OCI-LY7 (cell line): ENCODE measurements around the gene KCNK7. TPM values are rescaled to one million over a fixed set of nuclear protein-coding genes. Genes with fewer than 3 reads are reported as not detected.

Experiments
- BruUV-seq: library from RNA; stranded (reverse); fragments of 400-500 nt; replicated peaks from 2 replicates; lab custom pipeline; 2021; lab: Mats Ljungman, UMichigan
- CTCF ChIA-PET: fragments of 300-600 bp; sonication (Branson Sonifier 250); formaldehyde crosslinking; loops from one replicate; lab custom pipeline; 2022; ENCODE audit warnings: antibody characterized with exemption; ENCODE audit not compliant: unreplicated experiment; lab: Charles Lee
- POLR2A ChIA-PET: fragments of 300-600 bp; sonication (Branson Sonifier 250); formaldehyde crosslinking; loops from one replicate; lab custom pipeline; 2022; ENCODE audit warnings: antibody characterized with exemption; lab: Charles Lee
- DNase-seq: peaks from one replicate; pipeline ENCODE4 v3.0.0-alpha.2; 2015; ENCODE audit warnings: low spot score
- H2AFZ ChIP-seq: fragments of 200-600 bp; sonication (generic), shearing (Covaris generic); 2 replicates; pipeline ENCODE4 v1.6.1; 2014; ENCODE audit warnings: mild to moderate bottlenecking, antibody characterized with exemption, low read length, moderate library complexity
- H3K27ac ChIP-seq: fragments of 200-600 bp; sonication (generic); 2 replicates; pipeline ENCODE4 v1.5.1; 2014; ENCODE audit warnings: mixed run types, low read depth, mild to moderate bottlenecking, moderate library complexity, low read length, inconsistent platforms; ENCODE audit not compliant: poor library complexity, severe bottlenecking
- H3K36me3 ChIP-seq: fragments of 200-600 bp; sonication (generic); 2 replicates; pipeline ENCODE4 v1.6.1; 2014; ENCODE audit warnings: mild to moderate bottlenecking, antibody characterized with exemption, low read length, moderate library complexity, mixed read lengths; ENCODE audit not compliant: insufficient read depth
- H3K4me1 ChIP-seq: fragments of 200-600 bp; sonication (generic); 2 replicates; pipeline ENCODE4 v1.5.1; 2014; ENCODE audit warnings: mild to moderate bottlenecking, low read length; ENCODE audit not compliant: insufficient read depth, poor library complexity, severe bottlenecking
- H3K4me2 ChIP-seq: fragments of 200-600 bp; sonication (generic); 2 replicates; pipeline ENCODE4 v1.6.1; 2014; ENCODE audit warnings: mild to moderate bottlenecking, low read length
- H3K4me3 ChIP-seq: fragments of 200-600 bp; sonication (generic); 2 replicates; pipeline ENCODE4 v1.5.1; 2014; ENCODE audit warnings: mild to moderate bottlenecking, low read depth, low read length; ENCODE audit not compliant: poor library complexity, severe bottlenecking
- H3K79me2 ChIP-seq: fragments of 200-600 bp; sonication (generic); 2 replicates; pipeline ENCODE4 v1.6.1; 2016; ENCODE audit warnings: low read depth, mild to moderate bottlenecking, low read length, moderate library complexity, mixed read lengths; ENCODE audit not compliant: insufficient read depth
- H3K9me2 ChIP-seq: fragments of 200-600 bp; sonication (generic); 2 replicates; pipeline ENCODE4 v1.6.1; 2016; ENCODE audit warnings: mild to moderate bottlenecking, low read length, mixed read lengths; ENCODE audit not compliant: insufficient read depth
- H3K9me3 ChIP-seq: fragments of 200-600 bp; sonication (generic); 2 replicates; pipeline ENCODE4 v1.6.1; 2014; ENCODE audit warnings: mild to moderate bottlenecking, mixed run types, low read length, mixed read lengths
- H4K20me1 ChIP-seq: fragments of 200-600 bp; sonication (generic); 2 replicates; pipeline ENCODE4 v1.6.1; 2014; ENCODE audit warnings: mild to moderate bottlenecking, antibody characterized with exemption, low read length, moderate library complexity, mixed read lengths; ENCODE audit not compliant: insufficient read depth
- EZH2phosphoT487 ChIP-seq: fragments of 200-600 bp; sonication (generic); IDR thresholded peaks from 2 replicates; pipeline ENCODE4 v1.6.1; 2018; ENCODE audit warnings: low read depth, borderline replicate concordance, mild to moderate bottlenecking, mixed run types, antibody characterized with exemption, low read length, moderate library complexity, mixed read lengths
- intact Hi-C: fragments of 100-400 bp; cut with micrococcal nuclease; formaldehyde crosslinking; loops from one replicate; pipeline ENCODE4 v1.10.0; 2022; ENCODE audit not compliant: unreplicated experiment
- total RNA-seq, 2 experiments: library from RNA; depleted of rRNA in 1 of 2; stranded (reverse); fragments of >200 nt in 1 of 2; shearing (Covaris generic) in 1 of 2; gene quantifications; 2 replicates each; pipeline ENCODE4 v1.2.3, GENCODE V29; 2014 to 2022
- TF ChIP-seq, protein P1 (sequence below): fragments of 200-600 bp; sonication (generic); conservative IDR thresholded peaks from 2 replicates; pipeline ENCODE4 v1.5.1; 2014; ENCODE audit warnings: mild to moderate bottlenecking, antibody characterized with exemption, low read length, moderate library complexity, mixed read lengths

The KCNK7 gene
- total RNA-seq, 2 experiments from 2014 or later = 0.68 to 1.4 TPM

DNA sequence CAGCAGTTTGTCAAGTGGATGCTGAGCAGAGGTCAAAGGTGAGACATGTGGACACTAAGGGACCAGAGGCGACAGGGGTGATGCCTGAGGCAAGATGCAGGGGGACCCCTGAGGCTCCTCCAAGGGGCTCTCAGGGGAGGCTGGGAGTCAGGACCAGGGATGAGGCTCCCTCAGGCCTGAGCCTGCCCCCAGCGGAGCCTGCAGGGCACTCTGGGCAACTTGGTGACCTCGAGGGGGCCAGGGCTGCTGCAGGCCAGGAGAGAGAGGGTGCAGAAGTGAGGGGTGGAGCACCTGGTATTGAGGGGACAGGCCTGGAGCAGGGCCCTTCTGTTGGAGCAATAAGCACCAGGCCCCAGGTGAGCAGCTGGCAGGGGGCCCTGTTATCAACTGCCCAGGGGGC is 13.7 kb downstream of the KCNK7 start:
- H3K4me2 ChIP-seq = no peak overlapping the region
- no peaks in the 10 kb centered on the region for H3K9me3 ChIP-seq
- no peak overlapping the region for H3K27ac ChIP-seq
- H3K9me2 ChIP-seq = no peaks in the 10 kb centered on the region
- ChIA-PET CTCF (no interaction called here), POLR2A (no interaction called here)
- no TSS peak for BruUV-seq
- H4K20me1 ChIP-seq = no peaks in the 10 kb centered on the region
- peaks cover 18% of the 10 kb centered on the region for H3K4me1 ChIP-seq
- H2AFZ ChIP-seq = no peak overlapping the region
- H3K36me3 ChIP-seq = peaks cover 35% of the 10 kb centered on the region
- H3K79me2 ChIP-seq = peaks cover under 1% of the 10 kb centered on the region; the same call in 1 of the 2 replicates
- DNase-seq = no peak
- TF ChIP-seq, protein P1, sequence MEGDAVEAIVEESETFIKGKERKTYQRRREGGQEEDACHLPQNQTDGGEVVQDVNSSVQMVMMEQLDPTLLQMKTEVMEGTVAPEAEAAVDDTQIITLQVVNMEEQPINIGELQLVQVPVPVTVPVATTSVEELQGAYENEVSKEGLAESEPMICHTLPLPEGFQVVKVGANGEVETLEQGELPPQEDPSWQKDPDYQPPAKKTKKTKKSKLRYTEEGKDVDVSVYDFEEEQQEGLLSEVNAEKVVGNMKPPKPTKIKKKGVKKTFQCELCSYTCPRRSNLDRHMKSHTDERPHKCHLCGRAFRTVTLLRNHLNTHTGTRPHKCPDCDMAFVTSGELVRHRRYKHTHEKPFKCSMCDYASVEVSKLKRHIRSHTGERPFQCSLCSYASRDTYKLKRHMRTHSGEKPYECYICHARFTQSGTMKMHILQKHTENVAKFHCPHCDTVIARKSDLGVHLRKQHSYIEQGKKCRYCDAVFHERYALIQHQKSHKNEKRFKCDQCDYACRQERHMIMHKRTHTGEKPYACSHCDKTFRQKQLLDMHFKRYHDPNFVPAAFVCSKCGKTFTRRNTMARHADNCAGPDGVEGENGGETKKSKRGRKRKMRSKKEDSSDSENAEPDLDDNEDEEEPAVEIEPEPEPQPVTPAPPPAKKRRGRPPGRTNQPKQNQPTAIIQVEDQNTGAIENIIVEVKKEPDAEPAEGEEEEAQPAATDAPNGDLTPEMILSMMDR = no peak
- no peak for TF ChIP-seq EZH2phosphoT487
- intact Hi-C loops = no loop called here
- no peak overlapping the region for H3K4me3 ChIP-seq

DNA sequence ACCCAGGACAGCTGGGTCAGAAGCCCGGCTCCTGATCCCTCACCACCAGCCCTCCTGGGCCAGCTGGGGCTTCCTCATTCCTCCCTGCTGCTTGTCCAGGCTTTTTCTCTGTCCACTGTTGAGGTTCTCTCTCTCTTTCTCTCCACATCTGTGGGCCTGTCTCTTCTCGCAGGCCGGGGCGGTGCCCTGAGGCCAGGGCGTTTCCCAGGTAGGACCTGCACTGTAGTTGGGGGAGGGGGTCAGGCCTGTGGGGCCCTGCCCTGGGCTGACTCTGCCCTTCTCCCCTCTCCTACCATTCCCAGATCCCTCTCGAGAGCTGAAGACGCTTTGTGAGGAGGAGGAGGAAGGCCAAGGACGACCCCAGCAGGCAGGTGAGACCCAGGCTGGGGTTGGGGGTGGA is 14.8 kb downstream of the KCNK7 start:
- peaks cover 20% of the 10 kb centered on the region for H3K4me1 ChIP-seq
- no TSS peak for BruUV-seq
- POLR2A ChIA-PET = no interaction called here
- no peak overlapping the region for H3K4me2 ChIP-seq
- no peak for TF ChIP-seq EZH2phosphoT487
- TF ChIP-seq, protein P1 = no peak
- intact Hi-C loops = no loop called here
- H3K9me2 ChIP-seq = no peaks in the 10 kb centered on the region
- peaks cover 9% of the 10 kb centered on the region; the same call in 1 of the 2 replicates for H3K79me2 ChIP-seq
- H3K9me3 ChIP-seq = no peaks in the 10 kb centered on the region
- H3K4me3 ChIP-seq = no peak overlapping the region
- no peak for DNase-seq
- CTCF ChIA-PET = no interaction called here
- H4K20me1 ChIP-seq = no peaks in the 10 kb centered on the region
- no peak overlapping the region for H2AFZ ChIP-seq
- H3K36me3 ChIP-seq = peaks cover 26% of the 10 kb centered on the region
- no peak overlapping the region for H3K27ac ChIP-seq

DNA sequence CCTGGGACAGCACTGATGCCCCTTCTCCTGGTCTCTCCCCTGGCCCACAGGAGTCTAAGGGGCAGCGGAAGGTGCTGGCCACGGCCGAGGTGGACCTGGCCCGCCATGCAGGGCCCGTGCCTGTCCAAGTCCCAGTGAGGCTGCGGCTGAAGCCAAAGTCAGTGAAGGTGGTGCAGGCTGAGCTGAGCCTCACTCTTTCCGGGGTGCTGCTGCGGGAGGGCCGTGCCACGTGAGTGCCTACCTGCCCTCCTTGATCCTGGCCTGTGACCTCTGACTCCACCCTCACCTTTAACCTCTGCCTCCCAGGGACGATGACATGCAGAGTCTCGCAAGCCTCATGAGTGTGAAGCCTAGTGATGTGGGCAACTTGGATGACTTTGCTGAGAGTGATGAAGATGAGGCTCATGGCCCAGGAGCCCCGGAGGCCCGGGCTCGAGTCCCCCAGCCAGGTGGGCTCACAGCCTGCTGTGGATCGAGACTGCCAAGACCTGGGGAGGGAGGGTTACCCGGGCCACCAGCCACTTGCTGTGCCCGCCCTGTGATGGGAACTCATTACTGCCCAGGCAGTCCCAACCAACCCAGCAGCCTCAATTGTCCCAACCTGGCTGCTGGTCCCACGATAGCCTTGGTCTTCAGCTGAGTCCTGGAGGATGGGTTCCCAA is 15.4 kb downstream of the KCNK7 start:
- no peaks in the 10 kb centered on the region for H3K9me2 ChIP-seq
- DNase-seq = no peak
- H3K4me1 ChIP-seq = peaks cover 25% of the 10 kb centered on the region
- peaks cover 9% of the 10 kb centered on the region; the same call in 1 of the 2 replicates for H3K79me2 ChIP-seq
- CTCF ChIA-PET = no interaction called here
- H3K4me3 ChIP-seq = no peak overlapping the region
- no peaks in the 10 kb centered on the region for H3K9me3 ChIP-seq
- no peaks in the 10 kb centered on the region for H4K20me1 ChIP-seq
- no TSS peak for BruUV-seq
- H3K27ac ChIP-seq = no peak overlapping the region
- intact Hi-C loops = no loop called here
- H2AFZ ChIP-seq = no peak overlapping the region
- peaks cover 23% of the 10 kb centered on the region for H3K36me3 ChIP-seq
- TF ChIP-seq, protein P1 = no peak
- no peak for TF ChIP-seq EZH2phosphoT487
- POLR2A ChIA-PET = interaction anchor here (1.3 kb wide), 1 partner anchor 7 kb away, joined by 7 read pairs; no protein-coding TSS in a partner anchor
- H3K4me2 ChIP-seq = no peak overlapping the region
